Liver (tissue), 9 donors: Measurements from ENCODE around the gene LMF1. TPM values are rescaled to one million over a fixed set of nuclear protein-coding genes. Genes with fewer than 3 reads are reported as not detected.

ENCODE experiments used
- DNase-seq: peaks from one replicate; pipeline ENCODE4 v3.0.0-alpha.2; 2017; ENCODE audit warnings: low spot score
- H3K27ac ChIP-seq, 2 donors: one replicate each; pipeline ENCODE4 v1.7.0; 2013; ENCODE audit warnings: inconsistent platforms in 2 of 2, low read length in 2 of 2, control low read depth in 1 of 2, low read depth in 1 of 2, mild to moderate bottlenecking in 1 of 2
- H3K27me3 ChIP-seq, 4 donors: one replicate each; pipeline versions ENCODE4 v1.6.1 to v1.7.0; 2013; ENCODE audit warnings: low read length in 3 of 4, inconsistent platforms in 1 of 4, mild to moderate bottlenecking in 1 of 4, moderate library complexity in 1 of 4; ENCODE audit not compliant: control insufficient read depth in 4 of 4, insufficient read depth in 4 of 4
- H3K36me3 ChIP-seq, 4 donors: one replicate each; pipeline versions ENCODE4 v1.6.1 to v1.7.0; 2013; ENCODE audit warnings: low read length in 3 of 4, mild to moderate bottlenecking in 3 of 4, low read depth in 1 of 4, moderate library complexity in 1 of 4; ENCODE audit not compliant: control insufficient read depth in 4 of 4, insufficient read depth in 3 of 4
- H3K4me1 ChIP-seq, 4 donors: one replicate each; pipeline versions ENCODE4 v1.6.1 to v1.7.0; 2013; ENCODE audit warnings: low read length in 3 of 4, mild to moderate bottlenecking in 3 of 4, moderate library complexity in 1 of 4; ENCODE audit not compliant: control insufficient read depth in 4 of 4, insufficient read depth in 4 of 4
- H3K4me3 ChIP-seq, 3 donors: one replicate each; pipeline versions ENCODE4 v1.6.1 to v1.7.0; 2013; ENCODE audit warnings: low read length in 3 of 3, control low read depth in 1 of 3, low read depth in 1 of 3, mild to moderate bottlenecking in 1 of 3
- H3K9ac ChIP-seq, 2 donors: one replicate each; pipeline ENCODE4 v1.7.0; 2013; ENCODE audit warnings: low read length in 2 of 2, mild to moderate bottlenecking in 2 of 2, moderate library complexity in 2 of 2, control low read depth in 1 of 2, low read depth in 1 of 2
- H3K9me3 ChIP-seq, 4 donors: one replicate each; pipeline versions ENCODE4 v1.6.1 to v1.7.0; 2013; ENCODE audit warnings: low read length in 3 of 4; ENCODE audit not compliant: control insufficient read depth in 4 of 4
- EGR1 ChIP-seq, 2 donors: IDR thresholded peaks; 2 replicates each; pipeline ENCODE4 v1.6.1; 2016 to 2018; ENCODE audit warnings: antibody characterized with exemption in 2 of 2, low read depth in 2 of 2
- FOXA1 ChIP-seq: IDR thresholded peaks from 2 replicates; pipeline ENCODE4 v1.6.1; 2016; ENCODE audit warnings: antibody characterized with exemption
- FOXA2 ChIP-seq: IDR thresholded peaks from 2 replicates; pipeline ENCODE4 v1.6.1; 2016; ENCODE audit warnings: antibody characterized with exemption
- GABPA ChIP-seq, 2 donors: IDR thresholded peaks in 1 of 2; conservative IDR thresholded peaks in 1 of 2; 2 replicates each; pipeline ENCODE4 v1.6.1; 2016; ENCODE audit warnings: antibody characterized with exemption in 2 of 2, mild to moderate bottlenecking in 1 of 2, moderate library complexity in 1 of 2
- HNF4A ChIP-seq, 2 donors: conservative IDR thresholded peaks; 2 replicates each; pipeline ENCODE4 v1.6.1; 2016; ENCODE audit warnings: antibody characterized with exemption in 2 of 2, mild to moderate bottlenecking in 2 of 2
- HNF4G ChIP-seq: IDR thresholded peaks from 2 replicates; pipeline ENCODE4 v1.6.1; 2016; ENCODE audit warnings: antibody characterized with exemption
- JUND ChIP-seq, 2 donors: IDR thresholded peaks; 2 replicates each; pipeline ENCODE4 v1.6.1; 2016; ENCODE audit warnings: antibody characterized with exemption in 2 of 2
- NR2F2 ChIP-seq: IDR thresholded peaks from 2 replicates; pipeline ENCODE4 v1.6.1; 2016; ENCODE audit warnings: antibody characterized with exemption
- RAD21 ChIP-seq, 2 donors: IDR thresholded peaks; 2 replicates each; pipeline ENCODE4 v1.6.1; 2016; ENCODE audit warnings: antibody characterized with exemption in 2 of 2, mild to moderate bottlenecking in 2 of 2
- RXRA ChIP-seq, 2 donors: IDR thresholded peaks; 2 replicates each; pipeline ENCODE4 v1.6.1; 2017 to 2018; ENCODE audit warnings: antibody characterized with exemption in 2 of 2, mild to moderate bottlenecking in 1 of 2
- SP1 ChIP-seq: IDR thresholded peaks from 2 replicates; pipeline ENCODE4 v1.6.1; 2018; ENCODE audit warnings: antibody characterized with exemption, mild to moderate bottlenecking
- YY1 ChIP-seq: IDR thresholded peaks from 2 replicates; pipeline ENCODE4 v1.6.1; 2016; ENCODE audit warnings: antibody characterized with exemption, mild to moderate bottlenecking
- WGBS: extraction: QIAGEN DNeasy Blood & Tissue Kit; methylation state at CpG from one replicate; pipeline ENCODE4 v1.1.7; 2013; 5-methylcytosine and 5-hydroxymethylcytosine counted together
- polyA plus RNA-seq, 2 donors: library from polyadenylated mRNA; stranded (reverse) in 1 of 2; unstranded in 1 of 2; fragments of 200-250 nt in 1 of 2; fragments of >200 nt in 1 of 2; fragmentation: Nextera tagmentation in 1 of 2; extraction: Ambion mirVana in 1 of 2; gene quantifications; one replicate each; pipeline versions ENCODE4 v1.2.1 to v1.2.3, GENCODE V29; 2013 to 2015
- total RNA-seq, 2 donors: library from RNA; depleted of rRNA; stranded (reverse); fragments of >200 nt; gene quantifications; one replicate each; pipeline ENCODE4 v1.2.3, GENCODE V29; 2014
- TF ChIP-seq, protein P1 (sequence below): IDR thresholded peaks from 2 replicates; pipeline ENCODE4 v1.6.1; 2016; ENCODE audit warnings: antibody characterized with exemption
- TF ChIP-seq, protein P2 (sequence below): IDR thresholded peaks from 2 replicates; pipeline ENCODE4 v1.6.1; 2016; ENCODE audit warnings: antibody characterized with exemption
- TF ChIP-seq, protein P3 (sequence below): IDR thresholded peaks from 2 replicates; pipeline ENCODE4 v1.6.1; 2016; ENCODE audit warnings: antibody characterized with exemption
- TF ChIP-seq, protein P4 (sequence below): fragments of 150-350 bp; IDR thresholded peaks from 2 replicates; pipeline ENCODE4 v1.5.1; 2017; ENCODE audit warnings: improper control_type of control experiment, low read depth, low read length; ENCODE audit not compliant: missing input control
- TF ChIP-seq, protein P5 (sequence below): IDR thresholded peaks from 2 replicates; pipeline ENCODE4 v1.6.1; 2016; ENCODE audit warnings: antibody characterized with exemption, mild to moderate bottlenecking
- donor health status: healthy.
- donor health status: healthy.
- donor health status: healthy.
- donor health status: healthy.
- donor health status: healthy.

LMF1 gene
- total and polyA plus RNA-seq, 4 donors, result 8.8 to 24.3 (median 12.6) TPM

DNA sequence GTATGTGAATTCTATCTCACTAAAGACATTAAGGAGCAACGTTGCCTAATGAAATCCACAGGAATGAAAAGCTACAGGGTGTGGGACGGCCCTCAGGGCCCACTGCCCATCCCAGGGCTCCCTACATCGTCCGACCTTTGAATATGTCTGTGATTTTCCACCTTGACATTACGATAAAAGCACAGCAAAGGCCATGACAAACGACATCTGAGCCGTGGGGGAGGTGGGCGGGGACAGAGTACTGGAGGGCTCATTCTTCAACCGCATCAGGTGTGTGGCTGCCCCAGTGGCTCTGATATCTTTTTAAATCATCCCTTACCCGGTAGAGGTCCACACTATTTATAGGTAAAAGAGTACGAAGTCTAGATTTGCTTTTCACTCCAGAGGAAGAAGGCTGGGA is 35.1 kb downstream of the LMF1 start (continued):
- TF ChIP-seq, protein P1, sequence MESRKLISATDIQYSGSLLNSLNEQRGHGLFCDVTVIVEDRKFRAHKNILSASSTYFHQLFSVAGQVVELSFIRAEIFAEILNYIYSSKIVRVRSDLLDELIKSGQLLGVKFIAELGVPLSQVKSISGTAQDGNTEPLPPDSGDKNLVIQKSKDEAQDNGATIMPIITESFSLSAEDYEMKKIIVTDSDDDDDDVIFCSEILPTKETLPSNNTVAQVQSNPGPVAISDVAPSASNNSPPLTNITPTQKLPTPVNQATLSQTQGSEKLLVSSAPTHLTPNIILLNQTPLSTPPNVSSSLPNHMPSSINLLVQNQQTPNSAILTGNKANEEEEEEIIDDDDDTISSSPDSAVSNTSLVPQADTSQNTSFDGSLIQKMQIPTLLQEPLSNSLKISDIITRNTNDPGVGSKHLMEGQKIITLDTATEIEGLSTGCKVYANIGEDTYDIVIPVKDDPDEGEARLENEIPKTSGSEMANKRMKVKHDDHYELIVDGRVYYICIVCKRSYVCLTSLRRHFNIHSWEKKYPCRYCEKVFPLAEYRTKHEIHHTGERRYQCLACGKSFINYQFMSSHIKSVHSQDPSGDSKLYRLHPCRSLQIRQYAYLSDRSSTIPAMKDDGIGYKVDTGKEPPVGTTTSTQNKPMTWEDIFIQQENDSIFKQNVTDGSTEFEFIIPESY, result no peak
- TF ChIP-seq SP1 (no peak), RAD21 (IDR thresholded peaks at IDR 0.05) (no peak), FOXA2 (no peak), NR2F2 (no peak), HNF4G (no peak), FOXA1 (no peak), RXRA (IDR thresholded peaks at IDR 0.05) (no peak), HNF4A (conservative IDR thresholded peaks at IDR 0.05) (no peak), YY1 (no peak)
- TF ChIP-seq, protein P2, sequence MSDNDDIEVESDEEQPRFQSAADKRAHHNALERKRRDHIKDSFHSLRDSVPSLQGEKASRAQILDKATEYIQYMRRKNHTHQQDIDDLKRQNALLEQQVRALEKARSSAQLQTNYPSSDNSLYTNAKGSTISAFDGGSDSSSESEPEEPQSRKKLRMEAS, result no peak
- TF ChIP-seq, protein P3, sequence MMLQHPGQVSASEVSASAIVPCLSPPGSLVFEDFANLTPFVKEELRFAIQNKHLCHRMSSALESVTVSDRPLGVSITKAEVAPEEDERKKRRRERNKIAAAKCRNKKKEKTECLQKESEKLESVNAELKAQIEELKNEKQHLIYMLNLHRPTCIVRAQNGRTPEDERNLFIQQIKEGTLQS, result no peak

DNA sequence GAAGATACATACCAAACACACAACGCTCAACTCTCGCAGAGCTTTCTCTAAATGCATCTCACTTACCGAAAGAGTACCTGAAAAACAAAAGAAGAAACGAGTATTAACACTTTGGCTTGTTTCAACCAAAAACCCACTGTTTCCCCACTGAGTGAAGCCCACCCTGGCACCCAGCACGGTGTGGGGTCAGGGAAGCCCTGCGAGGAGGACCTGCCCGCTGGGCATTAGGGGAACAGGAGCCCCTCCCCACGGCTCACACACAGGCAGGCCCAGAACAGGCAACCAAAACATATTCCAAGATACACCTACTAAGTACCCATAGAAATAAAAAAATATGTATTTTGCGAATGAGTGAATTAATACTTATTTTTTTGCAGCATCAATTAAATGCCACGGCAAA is 36.6 kb downstream of the LMF1 start:
- H3K27ac ChIP-seq, result no peak overlapping the region
- H3K36me3 ChIP-seq, result peaks cover 0 to 21% (median 3%) of the 10 kb centered on the region in 4 donors
- no peak overlapping the region for H3K9ac ChIP-seq
- no peak for TF ChIP-seq FOXA1
- TF ChIP-seq RAD21 (IDR thresholded peaks at IDR 0.05), result no peak
- TF ChIP-seq RXRA (IDR thresholded peaks at IDR 0.05), result no peak
- TF ChIP-seq FOXA2, result no peak
- no peak for TF ChIP-seq JUND (IDR thresholded peaks at IDR 0.05)
- TF ChIP-seq, protein P2, result no peak
- TF ChIP-seq, protein P4, sequence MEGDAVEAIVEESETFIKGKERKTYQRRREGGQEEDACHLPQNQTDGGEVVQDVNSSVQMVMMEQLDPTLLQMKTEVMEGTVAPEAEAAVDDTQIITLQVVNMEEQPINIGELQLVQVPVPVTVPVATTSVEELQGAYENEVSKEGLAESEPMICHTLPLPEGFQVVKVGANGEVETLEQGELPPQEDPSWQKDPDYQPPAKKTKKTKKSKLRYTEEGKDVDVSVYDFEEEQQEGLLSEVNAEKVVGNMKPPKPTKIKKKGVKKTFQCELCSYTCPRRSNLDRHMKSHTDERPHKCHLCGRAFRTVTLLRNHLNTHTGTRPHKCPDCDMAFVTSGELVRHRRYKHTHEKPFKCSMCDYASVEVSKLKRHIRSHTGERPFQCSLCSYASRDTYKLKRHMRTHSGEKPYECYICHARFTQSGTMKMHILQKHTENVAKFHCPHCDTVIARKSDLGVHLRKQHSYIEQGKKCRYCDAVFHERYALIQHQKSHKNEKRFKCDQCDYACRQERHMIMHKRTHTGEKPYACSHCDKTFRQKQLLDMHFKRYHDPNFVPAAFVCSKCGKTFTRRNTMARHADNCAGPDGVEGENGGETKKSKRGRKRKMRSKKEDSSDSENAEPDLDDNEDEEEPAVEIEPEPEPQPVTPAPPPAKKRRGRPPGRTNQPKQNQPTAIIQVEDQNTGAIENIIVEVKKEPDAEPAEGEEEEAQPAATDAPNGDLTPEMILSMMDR, result no peak
- no peak for TF ChIP-seq YY1
- TF ChIP-seq, protein P1, result no peak
- no peak for TF ChIP-seq EGR1 (IDR thresholded peaks at IDR 0.05; ENCODE audit: low read depth in 2 of 2)
- TF ChIP-seq NR2F2, result no peak
- TF ChIP-seq GABPA (IDR thresholded peaks at IDR 0.05 in 1 of 2, conservative IDR thresholded peaks at IDR 0.05 in 1 of 2), result no peak
- no peak for TF ChIP-seq HNF4A (conservative IDR thresholded peaks at IDR 0.05)
- TF ChIP-seq, protein P5, sequence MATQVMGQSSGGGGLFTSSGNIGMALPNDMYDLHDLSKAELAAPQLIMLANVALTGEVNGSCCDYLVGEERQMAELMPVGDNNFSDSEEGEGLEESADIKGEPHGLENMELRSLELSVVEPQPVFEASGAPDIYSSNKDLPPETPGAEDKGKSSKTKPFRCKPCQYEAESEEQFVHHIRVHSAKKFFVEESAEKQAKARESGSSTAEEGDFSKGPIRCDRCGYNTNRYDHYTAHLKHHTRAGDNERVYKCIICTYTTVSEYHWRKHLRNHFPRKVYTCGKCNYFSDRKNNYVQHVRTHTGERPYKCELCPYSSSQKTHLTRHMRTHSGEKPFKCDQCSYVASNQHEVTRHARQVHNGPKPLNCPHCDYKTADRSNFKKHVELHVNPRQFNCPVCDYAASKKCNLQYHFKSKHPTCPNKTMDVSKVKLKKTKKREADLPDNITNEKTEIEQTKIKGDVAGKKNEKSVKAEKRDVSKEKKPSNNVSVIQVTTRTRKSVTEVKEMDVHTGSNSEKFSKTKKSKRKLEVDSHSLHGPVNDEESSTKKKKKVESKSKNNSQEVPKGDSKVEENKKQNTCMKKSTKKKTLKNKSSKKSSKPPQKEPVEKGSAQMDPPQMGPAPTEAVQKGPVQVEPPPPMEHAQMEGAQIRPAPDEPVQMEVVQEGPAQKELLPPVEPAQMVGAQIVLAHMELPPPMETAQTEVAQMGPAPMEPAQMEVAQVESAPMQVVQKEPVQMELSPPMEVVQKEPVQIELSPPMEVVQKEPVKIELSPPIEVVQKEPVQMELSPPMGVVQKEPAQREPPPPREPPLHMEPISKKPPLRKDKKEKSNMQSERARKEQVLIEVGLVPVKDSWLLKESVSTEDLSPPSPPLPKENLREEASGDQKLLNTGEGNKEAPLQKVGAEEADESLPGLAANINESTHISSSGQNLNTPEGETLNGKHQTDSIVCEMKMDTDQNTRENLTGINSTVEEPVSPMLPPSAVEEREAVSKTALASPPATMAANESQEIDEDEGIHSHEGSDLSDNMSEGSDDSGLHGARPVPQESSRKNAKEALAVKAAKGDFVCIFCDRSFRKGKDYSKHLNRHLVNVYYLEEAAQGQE, result no peak
- DNase-seq, result no peak
- no peaks in the 10 kb centered on the region for H3K27me3 ChIP-seq
- no peaks in the 10 kb centered on the region for H3K9me3 ChIP-seq
- H3K4me1 ChIP-seq, result no peaks in the 10 kb centered on the region
- 96% methylated on average over 10 of the region's 10 CpGs for WGBS
- H3K4me3 ChIP-seq, result no peak overlapping the region
